ENCODE results near the gene GPER1.
"Not testable (repeated sequence)": the region's sequence is repeated elsewhere in the genome, so short reads cannot be mapped to it uniquely, and the experiment has no call there.

The GPER1 gene

DNA sequence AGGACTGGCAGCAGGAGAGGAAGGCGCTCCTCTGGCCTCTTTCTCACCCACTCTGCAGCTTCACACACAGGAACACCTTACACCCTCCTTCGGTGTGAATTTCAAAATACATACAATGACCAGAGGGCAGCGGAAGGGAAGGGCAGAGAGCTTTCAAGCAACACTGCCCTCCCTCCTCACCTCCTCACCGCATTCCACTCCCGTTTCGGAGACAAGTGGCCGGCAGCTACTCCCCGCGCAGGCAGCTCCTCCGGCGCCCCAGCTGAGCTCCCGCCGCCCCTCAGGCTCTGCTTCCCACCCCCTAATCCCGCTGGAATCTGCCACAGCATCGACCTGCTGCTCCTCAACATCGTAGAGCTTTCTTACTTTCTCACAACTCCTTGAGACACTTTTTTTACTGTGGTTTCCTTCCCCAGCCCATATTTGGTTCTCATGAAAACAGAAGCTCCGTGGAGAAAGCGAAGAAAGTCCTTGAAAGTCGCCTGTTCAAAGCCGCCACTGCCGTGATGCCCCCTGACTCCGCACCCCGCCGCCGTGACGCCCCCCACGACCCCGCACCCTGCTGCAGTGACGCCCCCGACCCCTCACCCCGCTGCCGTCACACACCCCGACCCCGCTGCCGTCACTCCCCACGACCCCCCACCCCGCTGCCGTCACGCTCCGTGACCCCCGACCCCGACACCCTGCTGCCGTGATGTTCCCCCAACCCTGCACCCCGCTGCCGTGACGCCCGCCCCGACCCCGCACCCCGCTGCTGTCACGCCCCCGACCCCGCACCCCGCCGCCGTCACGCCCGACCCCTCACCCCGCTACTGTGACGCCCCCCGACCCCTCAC is 14.6 kb upstream of the GPER1 start:
- peaks cover 15% of the 10 kb centered on the region for H3K4me1 Mint-ChIP-seq
- H3K9me3 Mint-ChIP-seq: no peaks in the 10 kb centered on the region
- peak overlapping the region; percentile 22 for H3K27ac Mint-ChIP-seq
- peaks cover 7% of the 10 kb centered on the region for H3K27me3 Mint-ChIP-seq
- H3K36me3 Mint-ChIP-seq: no peaks in the 10 kb centered on the region
- peak; percentile 44 for ATAC-seq
- no peak overlapping the region for H3K4me3 Mint-ChIP-seq

DNA sequence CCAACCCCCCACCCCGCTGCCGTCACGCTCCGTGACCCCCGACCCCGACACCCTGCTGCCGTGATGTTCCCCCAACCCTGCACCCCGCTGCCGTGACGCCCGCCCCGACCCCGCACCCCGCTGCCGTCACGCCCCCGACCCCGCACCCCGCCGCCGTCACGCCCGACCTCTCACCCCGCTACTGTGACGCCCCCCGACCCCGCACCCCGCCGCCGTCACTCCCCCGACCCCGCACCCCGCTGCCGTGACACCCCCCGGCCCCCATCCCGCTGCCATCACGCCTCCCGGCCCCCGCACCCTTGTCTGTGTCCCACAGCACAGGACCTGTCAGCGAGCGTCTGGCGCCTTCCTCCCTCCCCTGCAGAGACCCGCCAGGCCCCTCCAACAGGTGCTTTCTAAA is 13.9 kb upstream of the GPER1 start:
- not testable (repeated sequence) for H3K36me3 Mint-ChIP-seq, H3K27me3 Mint-ChIP-seq, H3K27ac Mint-ChIP-seq, H3K9me3 Mint-ChIP-seq, H3K4me3 Mint-ChIP-seq
- peak; percentile 32 for ATAC-seq
- peaks cover 15% of the 10 kb centered on the region for H3K4me1 Mint-ChIP-seq

DNA sequence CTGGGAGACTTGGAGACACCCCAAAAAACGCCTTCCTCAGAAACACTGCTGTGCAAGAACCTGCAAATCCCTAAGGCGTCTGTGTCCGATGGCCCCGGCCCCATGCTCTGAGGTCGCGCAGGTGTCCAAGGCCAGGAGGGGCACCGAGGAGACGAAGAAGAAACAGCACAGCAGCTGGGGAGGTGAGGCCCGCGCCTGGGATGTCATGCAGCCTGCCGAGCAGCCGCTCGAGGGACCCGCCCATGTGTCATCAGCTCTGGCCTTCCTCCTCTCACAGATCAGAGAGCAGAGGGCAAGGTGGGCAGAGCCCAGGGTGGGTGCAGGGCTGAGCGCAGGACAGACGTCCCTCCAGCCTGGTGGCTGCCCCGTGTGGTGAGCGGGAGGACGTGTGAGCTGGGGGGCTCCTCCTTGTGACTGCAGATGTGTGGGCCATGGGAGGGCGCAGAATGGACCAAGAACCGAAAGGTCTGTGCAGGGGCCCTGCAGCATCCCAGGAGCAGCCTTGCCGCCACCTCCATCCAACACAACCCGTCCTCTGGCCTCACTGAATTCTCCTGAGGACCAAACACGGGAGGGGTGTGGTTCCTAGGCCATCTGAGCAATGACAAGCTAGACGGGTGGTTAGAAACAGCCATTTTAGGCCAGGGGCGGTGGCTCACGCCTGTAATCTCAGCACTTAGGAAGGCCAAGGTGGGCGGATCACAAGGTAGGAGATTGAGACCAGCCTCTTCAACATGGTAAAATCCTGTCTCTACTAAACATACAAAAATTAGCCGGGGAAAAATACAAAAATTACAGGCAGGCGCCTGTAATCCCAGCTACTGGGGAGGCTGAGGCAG is 13.1 kb upstream of the GPER1 start:
- Mint-ChIP-seq H3K4me3 (no peak overlapping the region), H3K36me3 (no peaks in the 10 kb centered on the region), H3K9me3 (no peaks in the 10 kb centered on the region), H3K27ac (no peak overlapping the region), H3K27me3 (peaks cover 7% of the 10 kb centered on the region), H3K4me1 (peaks cover 15% of the 10 kb centered on the region)
- ATAC-seq: no peak

DNA sequence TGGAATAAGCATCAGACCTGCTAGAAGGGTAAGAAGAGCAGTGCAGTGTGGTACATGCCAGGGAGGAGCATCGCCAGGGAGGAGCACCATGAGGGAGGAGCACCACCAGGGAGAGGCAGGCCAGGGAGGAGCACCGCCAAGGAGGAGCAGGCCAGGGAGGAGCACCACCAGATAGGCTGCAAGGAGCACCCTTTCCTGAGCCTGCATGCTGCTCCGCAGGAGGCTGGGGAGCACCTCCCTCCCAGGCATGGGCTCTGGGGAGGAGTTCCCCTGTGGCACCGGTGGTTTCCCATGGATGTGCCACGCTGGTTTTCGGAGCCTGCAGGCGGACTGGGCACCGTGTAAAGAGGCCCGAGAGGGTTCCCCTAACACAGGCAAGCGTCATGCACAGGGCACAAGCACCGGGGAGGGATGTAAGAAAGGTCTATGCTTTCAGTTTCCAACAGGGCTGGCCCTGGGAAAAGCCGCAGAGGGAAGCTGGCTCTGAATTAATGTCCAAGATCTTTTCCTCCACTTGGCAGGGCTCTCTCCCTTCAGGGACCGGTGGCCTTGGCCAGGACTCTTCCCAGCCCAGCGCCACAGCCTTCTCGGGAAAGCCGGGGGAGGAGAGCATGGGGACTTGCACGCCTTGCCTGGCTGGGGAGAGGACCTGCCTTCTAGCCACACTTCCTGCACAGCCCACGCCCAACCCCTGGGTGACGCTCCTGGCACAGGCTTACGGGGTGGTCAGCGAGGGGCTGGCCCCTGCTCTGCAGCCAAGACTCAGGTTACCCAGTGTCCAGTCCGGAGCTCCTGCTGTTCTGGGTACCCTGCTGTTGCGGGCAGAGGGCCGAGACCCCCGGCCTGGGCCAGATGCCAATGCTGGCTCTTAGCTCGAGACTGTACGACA is 11.5 kb upstream of the GPER1 start:
- Mint-ChIP-seq H3K9me3 (no peaks in the 10 kb centered on the region), H3K27me3 (peaks cover 7% of the 10 kb centered on the region), H3K4me1 (peaks cover 15% of the 10 kb centered on the region), H3K4me3 (no peak overlapping the region), H3K36me3 (no peaks in the 10 kb centered on the region), H3K27ac (no peak overlapping the region)
- no peak for ATAC-seq

DNA sequence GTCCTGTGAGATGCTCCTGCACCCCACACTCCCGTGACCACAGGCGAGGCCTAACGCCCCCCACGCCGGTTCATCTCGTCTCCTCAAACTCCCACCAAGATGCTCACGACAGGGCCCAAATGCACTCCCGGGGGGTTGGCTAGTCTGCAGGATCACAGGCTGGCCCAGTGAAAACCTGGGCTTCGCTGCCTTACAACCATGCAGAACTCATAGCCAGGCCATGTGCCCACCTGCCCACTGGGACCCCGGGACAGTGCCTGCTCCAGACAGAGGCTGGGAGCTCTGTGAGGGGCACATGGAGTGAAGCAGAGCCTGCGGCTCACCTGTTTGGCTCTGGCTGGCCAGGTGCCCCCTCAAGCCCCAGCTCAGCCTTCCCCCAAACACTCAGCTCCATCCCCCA is 9.4 kb upstream of the GPER1 start:
- H3K27me3 Mint-ChIP-seq: peaks cover 7% of the 10 kb centered on the region
- no peak for ATAC-seq
- no peaks in the 10 kb centered on the region for H3K9me3 Mint-ChIP-seq
- H3K4me3 Mint-ChIP-seq: no peak overlapping the region
- H3K27ac Mint-ChIP-seq: no peak overlapping the region
- H3K36me3 Mint-ChIP-seq: peaks cover 16% of the 10 kb centered on the region
- H3K4me1 Mint-ChIP-seq: peaks cover 20% of the 10 kb centered on the region

DNA sequence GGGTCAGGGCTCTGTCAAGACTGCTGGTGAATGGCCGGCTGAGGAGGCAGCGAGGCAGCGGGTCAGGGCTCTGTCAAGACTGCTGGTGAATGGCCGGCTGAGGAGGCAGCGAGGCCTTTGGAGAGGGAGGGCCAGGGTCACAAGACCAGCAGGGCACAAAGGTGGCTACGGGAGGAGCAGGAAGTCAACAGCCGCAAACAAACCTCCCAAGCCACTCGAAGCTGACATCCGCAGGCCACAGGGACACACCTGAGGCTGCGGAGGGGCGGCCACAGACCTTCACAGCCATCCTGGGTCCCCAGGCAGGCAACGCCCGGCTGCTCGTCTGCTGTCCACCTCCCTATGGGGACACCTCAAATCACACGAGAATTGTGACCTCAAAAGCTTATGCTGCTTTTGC is 8.9 kb upstream of the GPER1 start:
- Mint-ChIP-seq H3K4me3 (no peak overlapping the region), H3K27me3 (peaks cover 6% of the 10 kb centered on the region), H3K4me1 (peaks cover 20% of the 10 kb centered on the region), H3K9me3 (no peaks in the 10 kb centered on the region), H3K27ac (no peak overlapping the region), H3K36me3 (peaks cover 16% of the 10 kb centered on the region)
- no peak for ATAC-seq

DNA sequence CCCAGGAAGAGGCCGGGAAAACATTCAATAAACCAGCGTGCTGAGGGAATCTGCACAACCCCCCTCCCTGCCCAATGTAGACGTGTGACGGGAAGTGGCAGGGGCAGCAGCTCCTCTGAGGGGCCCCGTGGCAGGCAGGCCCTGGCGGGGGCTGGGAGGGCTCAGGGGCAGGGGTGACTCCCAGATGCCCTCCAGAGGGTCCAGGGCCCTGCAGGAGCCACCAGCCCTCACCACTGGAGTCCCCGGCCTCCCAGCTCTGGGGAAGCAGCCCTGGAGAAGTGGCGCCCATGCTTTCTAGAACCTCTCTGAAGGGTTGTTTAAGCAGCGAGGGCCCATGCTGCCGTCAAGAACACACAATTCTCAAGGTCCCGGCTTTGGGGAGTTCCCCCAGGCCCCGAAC is 8.4 kb upstream of the GPER1 start:
- no peak for ATAC-seq
- no peaks in the 10 kb centered on the region for H3K9me3 Mint-ChIP-seq
- peaks cover 16% of the 10 kb centered on the region for H3K36me3 Mint-ChIP-seq
- H3K27me3 Mint-ChIP-seq: peaks cover under 1% of the 10 kb centered on the region
- no peak overlapping the region for H3K4me3 Mint-ChIP-seq
- H3K4me1 Mint-ChIP-seq: peaks cover 18% of the 10 kb centered on the region
- H3K27ac Mint-ChIP-seq: no peak overlapping the region

DNA sequence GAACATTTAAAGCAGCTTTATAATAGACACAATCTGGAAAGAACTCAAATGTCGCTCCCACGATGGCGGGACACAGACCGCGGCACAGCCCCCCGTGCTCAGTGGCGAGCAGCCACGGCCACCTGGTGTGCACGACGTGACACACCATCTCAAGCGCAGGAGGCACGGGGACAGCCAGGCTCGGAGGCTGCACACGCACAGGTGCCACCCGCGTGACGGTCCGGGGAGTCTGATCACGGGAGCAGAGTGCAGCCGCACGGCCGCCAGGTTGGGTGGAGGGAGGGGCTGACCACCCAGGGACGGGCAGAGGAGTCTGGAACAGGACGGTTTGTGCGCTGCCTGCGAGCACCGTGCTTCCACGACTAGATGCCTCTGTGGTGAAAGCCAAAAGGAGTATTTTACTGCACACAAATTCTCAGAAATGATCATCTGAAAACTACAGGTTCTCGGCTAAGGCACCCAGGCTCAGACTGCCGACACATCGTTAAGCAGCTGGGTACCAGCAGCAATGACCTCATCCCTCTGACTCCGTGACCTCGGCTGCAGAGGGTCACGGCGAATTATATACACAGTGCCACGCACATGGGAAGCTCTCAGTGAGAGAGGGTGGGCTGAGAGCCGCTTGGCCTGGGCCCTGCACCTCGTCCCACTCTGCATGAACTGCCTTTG is 7.5 kb upstream of the GPER1 start:
- H3K27ac Mint-ChIP-seq: no peak overlapping the region
- H3K27me3 Mint-ChIP-seq: no peaks in the 10 kb centered on the region
- H3K9me3 Mint-ChIP-seq: no peaks in the 10 kb centered on the region
- H3K36me3 Mint-ChIP-seq: peaks cover 16% of the 10 kb centered on the region
- H3K4me3 Mint-ChIP-seq: no peak overlapping the region
- ATAC-seq: no peak
- peaks cover 26% of the 10 kb centered on the region for H3K4me1 Mint-ChIP-seq

DNA sequence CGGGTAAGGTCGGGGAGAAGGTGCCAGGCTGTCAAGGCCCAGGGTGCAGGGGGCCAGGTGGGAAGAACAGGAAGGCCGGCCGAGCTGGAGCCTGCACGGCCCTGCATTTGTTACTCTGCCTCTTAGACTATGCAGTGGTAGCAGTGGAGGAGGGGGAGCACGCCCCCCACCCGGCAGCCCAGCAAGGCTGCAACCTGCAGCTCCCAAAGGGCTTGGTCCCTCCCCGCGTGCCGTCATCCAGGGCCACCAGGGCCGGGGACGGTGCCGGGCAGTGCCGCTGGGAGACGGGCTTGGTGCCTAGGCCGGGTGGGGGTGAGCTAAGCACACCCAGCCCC is 7.0 kb upstream of the GPER1 start:
- Mint-ChIP-seq H3K9me3 (no peaks in the 10 kb centered on the region), H3K4me3 (no peak overlapping the region), H3K4me1 (peaks cover 29% of the 10 kb centered on the region), H3K36me3 (peaks cover 16% of the 10 kb centered on the region), H3K27me3 (no peaks in the 10 kb centered on the region), H3K27ac (no peak overlapping the region)
- no peak for ATAC-seq

DNA sequence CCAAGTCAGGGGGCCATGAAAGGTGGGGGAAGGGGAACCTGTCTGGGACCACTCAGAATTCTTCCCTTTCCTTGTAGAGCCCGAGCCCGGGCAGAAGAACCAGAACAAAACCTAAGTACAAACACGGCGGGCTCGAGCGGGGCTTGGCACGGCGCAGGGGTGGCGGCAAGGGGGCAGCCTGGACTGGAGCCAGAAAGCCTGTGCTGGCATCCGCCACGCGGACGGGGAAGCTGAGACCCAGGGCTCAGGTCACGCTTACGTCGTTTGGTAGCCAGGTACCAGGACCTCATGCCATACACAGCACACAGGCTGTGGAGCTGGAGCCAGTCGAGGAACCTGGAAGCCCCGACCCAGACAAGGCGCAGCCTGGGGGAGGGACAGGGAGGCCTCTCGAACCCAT is 6.6 kb upstream of the GPER1 start:
- peaks cover 29% of the 10 kb centered on the region for H3K4me1 Mint-ChIP-seq
- H3K9me3 Mint-ChIP-seq: no peaks in the 10 kb centered on the region
- H3K27ac Mint-ChIP-seq: no peak overlapping the region
- H3K36me3 Mint-ChIP-seq: peaks cover 16% of the 10 kb centered on the region
- no peak for ATAC-seq
- no peak overlapping the region for H3K4me3 Mint-ChIP-seq
- no peaks in the 10 kb centered on the region for H3K27me3 Mint-ChIP-seq

DNA sequence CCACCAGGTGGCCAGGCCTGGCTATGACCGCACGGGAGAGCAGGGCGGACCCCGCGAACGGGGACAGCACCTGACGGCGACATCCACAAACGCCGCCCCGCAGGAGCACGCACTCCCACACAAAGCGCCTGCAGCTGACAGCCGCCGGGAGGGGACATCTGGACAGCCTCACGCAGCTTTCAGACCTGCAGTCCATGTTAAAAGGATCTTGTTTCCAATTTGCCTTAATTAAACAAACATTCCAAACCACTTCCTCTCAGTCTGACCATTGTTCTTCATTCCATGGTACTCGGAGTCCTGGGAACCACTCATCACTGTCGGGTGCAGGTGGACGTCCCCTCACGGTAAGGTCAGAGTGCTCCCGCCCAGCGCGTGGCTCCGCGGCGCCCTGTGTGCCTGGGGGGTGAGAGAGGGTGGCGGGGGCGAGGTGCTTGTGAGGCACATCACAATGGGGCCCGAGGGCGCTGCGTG is 5.9 kb upstream of the GPER1 start:
- H3K27me3 Mint-ChIP-seq: no peaks in the 10 kb centered on the region
- peaks cover 16% of the 10 kb centered on the region for H3K36me3 Mint-ChIP-seq
- H3K4me3 Mint-ChIP-seq: no peak overlapping the region
- peaks cover 34% of the 10 kb centered on the region for H3K4me1 Mint-ChIP-seq
- H3K9me3 Mint-ChIP-seq: no peaks in the 10 kb centered on the region
- no peak for ATAC-seq
- no peak overlapping the region for H3K27ac Mint-ChIP-seq

DNA sequence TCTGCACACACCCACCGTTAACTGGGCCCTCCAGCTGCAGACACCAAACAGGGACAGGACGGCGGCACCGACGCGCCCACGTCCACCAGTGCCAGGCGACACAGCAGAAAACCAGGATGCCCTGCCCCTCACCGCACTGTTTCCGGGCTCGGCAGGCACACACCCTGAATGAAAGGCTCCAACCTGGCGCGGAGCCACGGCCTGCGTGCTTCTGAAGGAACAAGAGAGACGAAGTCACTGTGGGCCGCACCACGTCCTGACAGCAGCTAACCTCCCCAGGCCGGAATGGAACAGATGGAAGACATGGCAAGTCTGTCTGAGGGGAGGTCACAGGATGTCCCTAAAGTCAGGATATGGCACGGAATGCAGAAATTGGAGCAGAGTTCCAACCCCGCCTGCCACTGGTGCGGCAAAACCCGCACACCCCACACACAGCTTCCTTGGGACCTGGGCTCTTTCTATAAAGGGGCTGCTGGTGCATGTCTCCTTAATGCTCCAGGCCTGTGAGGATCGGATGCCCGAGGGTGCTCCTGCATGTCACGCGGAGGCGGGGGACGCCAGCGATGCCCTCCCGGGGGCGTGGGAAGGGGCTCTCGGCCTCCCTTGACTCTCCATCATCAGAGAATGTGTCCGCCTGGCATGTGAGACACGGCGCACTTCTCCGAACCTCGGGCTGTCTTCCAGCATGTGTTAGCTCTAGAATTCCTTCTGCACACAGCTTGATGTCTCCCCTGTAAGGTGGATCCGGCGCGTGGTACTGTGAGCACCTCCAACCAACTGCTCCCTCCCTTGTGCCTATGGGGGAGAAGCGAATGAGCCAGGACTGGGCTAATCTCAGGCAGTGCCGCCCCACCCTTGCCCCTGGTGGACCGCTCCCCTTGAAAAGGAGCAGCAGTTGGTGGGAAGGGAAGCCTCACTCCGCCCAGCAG is 3.9 kb upstream of the GPER1 start:
- Mint-ChIP-seq H3K4me1 (peaks cover 45% of the 10 kb centered on the region), H3K4me3 (no peak overlapping the region), H3K27me3 (no peaks in the 10 kb centered on the region), H3K36me3 (peaks cover 16% of the 10 kb centered on the region), H3K27ac (no peak overlapping the region), H3K9me3 (no peaks in the 10 kb centered on the region)
- ATAC-seq: no peak

DNA sequence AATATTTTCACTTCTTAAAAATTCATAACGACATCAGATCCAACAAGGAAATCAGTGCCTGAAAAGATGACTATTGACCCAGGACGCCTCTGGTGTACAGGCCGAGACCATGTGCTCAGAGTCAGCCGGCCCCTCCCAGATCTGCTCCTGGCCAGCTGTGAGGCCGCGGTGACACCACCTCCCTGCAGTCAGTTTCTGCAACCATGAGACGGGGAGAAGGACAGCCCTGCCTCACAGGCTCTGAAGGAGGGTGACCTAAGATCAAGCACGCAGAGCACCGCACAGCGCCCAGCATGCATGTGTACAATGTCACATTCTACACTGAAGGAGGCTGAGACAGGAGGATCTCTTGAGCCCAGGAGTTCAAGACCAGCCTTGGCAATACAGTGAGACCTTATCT is 2.6 kb upstream of the GPER1 start:
- Mint-ChIP-seq H3K4me3 (no peak overlapping the region), H3K27ac (no peak overlapping the region), H3K9me3 (no peaks in the 10 kb centered on the region), H3K27me3 (no peaks in the 10 kb centered on the region), H3K4me1 (peaks cover 45% of the 10 kb centered on the region), H3K36me3 (peaks cover 16% of the 10 kb centered on the region)
- no peak for ATAC-seq

DNA sequence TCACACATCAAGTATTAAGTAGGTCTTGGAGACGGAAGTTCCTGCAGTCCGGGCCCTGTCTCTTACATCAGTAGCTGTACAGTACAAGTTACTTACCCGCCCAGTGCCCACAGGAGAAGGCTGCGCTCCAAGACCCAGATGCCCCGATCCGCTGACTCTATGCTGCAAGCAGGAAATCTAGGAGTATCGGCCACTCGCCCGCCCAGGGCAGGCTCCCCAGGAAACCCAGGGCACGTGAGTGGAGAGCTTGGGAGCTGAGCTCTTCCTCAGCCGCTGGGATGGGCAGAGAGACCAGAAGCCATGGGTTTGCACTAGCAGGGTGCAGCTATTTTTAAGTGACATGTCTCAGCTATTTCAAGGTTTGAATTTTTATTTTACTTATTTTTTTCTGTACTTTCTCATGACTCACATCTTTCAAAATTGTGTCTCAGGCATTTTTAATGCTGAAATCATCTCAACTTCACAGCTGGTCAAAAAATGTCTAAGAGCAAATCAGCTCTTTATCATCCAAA is 1.9 kb upstream of the GPER1 start:
- no peak overlapping the region for H3K4me3 Mint-ChIP-seq
- no peaks in the 10 kb centered on the region for H3K27me3 Mint-ChIP-seq
- ATAC-seq: no peak

More for the DNA sequence above, 1.9 kb upstream of the GPER1 start:
- H3K27ac Mint-ChIP-seq: no peak overlapping the region
- peaks cover 45% of the 10 kb centered on the region for H3K4me1 Mint-ChIP-seq
- peaks cover 16% of the 10 kb centered on the region for H3K36me3 Mint-ChIP-seq
- no peaks in the 10 kb centered on the region for H3K9me3 Mint-ChIP-seq

All from stimulated activated memory B cell treated with anti-CD40 and anti-IgM and Interleukin-4, amounts not matched to agents 10 μg/mL and 1 μg/mL and 100 μg/mL, for 72 hours (primary cell).